Karpas-422 (cell line): ENCODE results near the gene MCM5. TPM values are rescaled to one million over a fixed set of nuclear protein-coding genes. Genes with fewer than 3 reads are reported as not detected.
"Not testable (repeated sequence)": the region's sequence is repeated elsewhere in the genome, so short reads cannot be mapped to it uniquely, and the experiment has no call there.

Source experiments
- DNase-seq: peaks from one replicate; pipeline ENCODE4 v3.0.0-alpha.2; 2015
- H2AFZ ChIP-seq: fragments of 200-600 bp; sonication (generic); 2 replicates; pipeline ENCODE4 v1.6.1; 2014; ENCODE audit warnings: antibody characterized with exemption, low read length, mixed read lengths
- H3K27ac ChIP-seq: fragments of 200-600 bp; sonication (generic); 2 replicates; pipeline ENCODE4 v1.5.1; 2014; ENCODE audit warnings: mild to moderate bottlenecking, low read length, moderate library complexity
- H3K27me3 ChIP-seq: fragments of 200-600 bp; sonication (generic); 2 replicates; pipeline ENCODE4 v1.6.1; 2014; ENCODE audit warnings: low read length, mixed read lengths
- H3K36me3 ChIP-seq: fragments of 200-600 bp; sonication (generic); 2 replicates; pipeline ENCODE4 v1.6.1; 2014; ENCODE audit warnings: low read length, mixed read lengths; ENCODE audit not compliant: insufficient read depth
- H3K4me1 ChIP-seq: fragments of 200-600 bp; sonication (generic); 2 replicates; pipeline ENCODE4 v1.6.1; 2014; ENCODE audit warnings: mild to moderate bottlenecking, low read length, mixed read lengths
- H3K4me2 ChIP-seq: fragments of 200-600 bp; sonication (generic); 2 replicates; pipeline ENCODE4 v1.6.1; 2014; ENCODE audit warnings: low read length, low read depth, mild to moderate bottlenecking; ENCODE audit not compliant: poor library complexity, severe bottlenecking
- H3K4me3 ChIP-seq: fragments of 200-600 bp; sonication (generic); 2 replicates; pipeline ENCODE4 v1.5.1; 2014; ENCODE audit warnings: mild to moderate bottlenecking, antibody characterized with exemption, low read length, mixed read lengths
- H3K79me2 ChIP-seq: fragments of 200-600 bp; sonication (generic); 2 replicates; pipeline ENCODE4 v1.6.1; 2014; ENCODE audit warnings: mild to moderate bottlenecking, low read length, mixed read lengths
- H3K9ac ChIP-seq: fragments of 200-600 bp; sonication (generic); 2 replicates; pipeline ENCODE4 v1.6.0; 2014; ENCODE audit warnings: low read length
- H3K9me2 ChIP-seq: fragments of 200-600 bp; sonication (generic), shearing (Covaris generic); replicated peaks from 2 replicates; pipeline ENCODE4 v1.6.0; 2014; ENCODE audit warnings: mild to moderate bottlenecking, low read length, moderate library complexity; ENCODE audit not compliant: insufficient read depth
- H3K9me3 ChIP-seq: fragments of 300-700, 200-600 bp; sonication (generic); 2 replicates; pipeline ENCODE4 v1.6.1; 2014; ENCODE audit warnings: low read length, mixed read lengths
- H4K20me1 ChIP-seq: fragments of 200-600 bp; sonication (generic); 2 replicates; pipeline ENCODE4 v1.6.1; 2014; ENCODE audit warnings: mild to moderate bottlenecking, antibody characterized with exemption, low read length, low read depth; ENCODE audit not compliant: insufficient read depth
- total RNA-seq: library from RNA; depleted of rRNA; stranded (reverse); fragments of >200 nt; shearing (Covaris generic); gene quantifications from 2 replicates; pipeline ENCODE4 v1.2.3, GENCODE V29; 2014; ENCODE audit warnings: low replicate concordance

The MCM5 gene
- total RNA-seq, 1 experiment from 2014 or later: 83.7 TPM

DNA sequence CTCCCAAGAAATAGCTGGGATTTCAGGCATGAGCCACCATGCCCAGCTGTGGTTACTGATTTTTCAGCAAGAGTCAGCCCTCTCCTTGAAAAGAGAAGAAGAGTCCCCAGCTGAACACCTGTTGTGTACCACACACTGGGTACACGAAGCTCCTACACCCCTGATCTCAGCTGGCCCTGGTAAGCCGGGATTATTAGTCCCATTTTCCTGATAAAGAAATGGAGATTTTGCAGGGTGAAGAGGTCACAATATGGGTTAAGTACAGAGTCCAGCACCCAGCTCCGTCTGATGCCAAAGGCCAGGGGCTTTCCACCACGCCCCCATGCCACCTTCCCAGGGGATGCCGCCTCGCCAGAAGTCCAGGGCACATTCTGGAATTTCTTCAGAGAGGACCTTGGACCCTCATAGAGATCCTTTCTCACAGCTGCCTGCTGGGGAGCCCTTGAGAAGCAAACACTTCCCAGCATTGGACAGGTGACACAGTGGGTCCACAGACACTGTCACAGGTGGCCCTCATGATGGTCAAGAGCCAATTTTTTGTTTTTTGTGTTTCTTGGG lies 38.9 kb upstream of the MCM5 start:
- Histone ChIP-seq H2AFZ (no peak overlapping the region), H3K36me3 (no peaks in the 10 kb centered on the region), H3K4me1 (peaks cover 5% of the 10 kb centered on the region), H3K9me2 (no peaks in the 10 kb centered on the region), H3K9ac (no peak overlapping the region), H3K27ac (no peak overlapping the region), H3K4me3 (no peak overlapping the region), H3K4me2 (no peak overlapping the region), H3K79me2 (no peaks in the 10 kb centered on the region), H3K27me3 (no peaks in the 10 kb centered on the region), H3K9me3 (no peaks in the 10 kb centered on the region), H4K20me1 (no peaks in the 10 kb centered on the region)
- DNase-seq: no peak

DNA sequence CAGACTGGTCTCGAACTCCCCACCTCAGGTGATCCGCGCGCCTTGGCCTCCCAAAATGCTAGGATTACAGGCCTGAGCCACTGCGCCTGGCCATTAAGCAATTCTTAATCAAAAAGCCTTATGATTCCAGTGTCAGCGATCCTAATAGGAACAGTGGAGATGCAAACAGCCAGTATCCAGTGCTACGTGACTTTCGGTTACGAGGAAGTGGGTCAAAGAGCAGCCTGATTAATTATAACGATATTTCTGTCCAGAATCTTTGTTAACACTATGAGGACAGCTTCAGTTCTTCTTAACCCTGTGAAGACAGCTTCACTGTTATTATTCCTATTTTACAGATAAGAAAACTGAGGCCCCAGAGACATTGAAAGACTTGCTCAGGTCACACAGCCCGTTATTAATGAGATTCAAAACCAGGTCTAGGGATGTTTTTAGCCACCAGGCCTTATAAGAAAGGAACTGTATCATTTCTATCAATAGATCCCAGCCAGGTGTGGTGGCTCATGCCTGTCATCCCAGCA lies 36.3 kb upstream of the MCM5 start:
- Histone ChIP-seq H3K27me3 (no peaks in the 10 kb centered on the region), H3K9me2 (no peaks in the 10 kb centered on the region), H2AFZ (no peak overlapping the region), H3K36me3 (no peaks in the 10 kb centered on the region), H4K20me1 (no peaks in the 10 kb centered on the region), H3K4me2 (no peak overlapping the region), H3K27ac (no peak overlapping the region), H3K79me2 (no peaks in the 10 kb centered on the region), H3K9ac (no peak overlapping the region), H3K4me1 (peaks cover 14% of the 10 kb centered on the region), H3K9me3 (no peaks in the 10 kb centered on the region), H3K4me3 (no peak overlapping the region)
- no peak for DNase-seq

DNA sequence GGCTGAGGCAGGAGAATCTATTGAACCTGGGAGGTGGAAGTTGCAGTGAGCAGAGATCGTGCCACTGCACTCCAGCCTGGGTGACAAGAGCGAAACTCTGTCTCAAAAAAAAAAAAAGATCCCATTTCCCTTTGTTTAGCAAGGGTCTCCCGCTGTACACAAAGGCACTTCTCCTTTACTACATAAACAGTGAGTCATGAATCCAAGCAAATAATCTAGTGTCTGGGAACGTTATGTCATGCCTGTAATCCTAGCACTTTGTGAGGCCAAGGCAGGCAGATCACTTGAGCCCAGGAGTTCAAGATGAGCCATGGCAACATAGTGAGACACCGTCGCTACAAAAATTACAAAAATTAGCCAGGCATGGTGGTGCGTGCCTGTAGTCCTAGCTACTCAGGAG lies 35.7 kb upstream of the MCM5 start:
- peaks cover 14% of the 10 kb centered on the region for H3K4me1 ChIP-seq
- not testable (repeated sequence) for H4K20me1 ChIP-seq, H3K9me2 ChIP-seq, H3K4me2 ChIP-seq, H3K27ac ChIP-seq, H3K9ac ChIP-seq, H3K36me3 ChIP-seq, H3K27me3 ChIP-seq, H3K4me3 ChIP-seq, H3K9me3 ChIP-seq, H2AFZ ChIP-seq, H3K79me2 ChIP-seq, DNase-seq

DNA sequence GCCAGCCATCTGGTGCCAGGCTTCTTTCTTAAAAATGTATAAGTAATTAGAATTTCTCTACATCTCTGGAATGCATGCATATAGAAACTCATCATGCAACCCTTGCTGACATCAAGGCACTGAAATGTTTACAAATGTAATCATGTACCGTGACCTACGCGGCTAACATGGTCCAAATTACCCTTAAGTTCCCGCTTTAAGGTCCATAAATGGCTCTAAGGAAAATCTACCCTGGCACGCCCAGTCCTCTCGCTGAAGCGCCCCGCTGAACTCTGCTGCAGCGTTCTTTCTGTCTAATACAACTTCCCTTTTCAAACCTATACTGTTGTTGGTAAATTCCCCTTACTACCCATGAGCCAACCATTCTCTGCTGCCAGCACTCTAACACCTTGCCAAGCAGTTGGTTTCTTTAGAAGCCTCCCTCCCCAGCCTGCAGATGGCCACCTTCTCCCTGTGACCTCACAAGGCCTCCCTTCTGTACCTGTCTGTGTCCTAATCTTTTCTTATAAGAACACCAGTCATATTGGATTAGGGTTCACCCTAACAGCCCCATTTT lies 32.5 kb upstream of the MCM5 start:
- Histone ChIP-seq H3K4me1 (peaks cover 14% of the 10 kb centered on the region), H3K9me3 (no peaks in the 10 kb centered on the region), H3K9me2 (no peaks in the 10 kb centered on the region), H2AFZ (peak overlapping the region; percentile 1; the same call in 1 of the 2 replicates), H3K4me2 (no peak overlapping the region), H3K79me2 (no peaks in the 10 kb centered on the region), H3K27ac (no peak overlapping the region), H4K20me1 (no peaks in the 10 kb centered on the region), H3K4me3 (no peak overlapping the region), H3K36me3 (no peaks in the 10 kb centered on the region), H3K27me3 (no peaks in the 10 kb centered on the region), H3K9ac (no peak overlapping the region)
- DNase-seq: peak; percentile 64

- Histone ChIP-seq H3K4me2 (no peak overlapping the region), H2AFZ (no peak overlapping the region), H3K27me3 (no peaks in the 10 kb centered on the region), H3K27ac (no peak overlapping the region), H3K9ac (no peak overlapping the region), H3K36me3 (no peaks in the 10 kb centered on the region), H4K20me1 (no peaks in the 10 kb centered on the region), H3K9me3 (no peaks in the 10 kb centered on the region), H3K79me2 (no peaks in the 10 kb centered on the region), H3K4me1 (peaks cover 14% of the 10 kb centered on the region), H3K4me3 (no peak overlapping the region), H3K9me2 (no peaks in the 10 kb centered on the region)
- DNase-seq: no peak
Measured at GRCh38 chr22:35368386-35368785, 31.6 kb upstream of the MCM5 start.

GRCh38 chr22:35369996-35370395 lies 29.9 kb upstream of the MCM5 start:
- Histone ChIP-seq H3K4me2 (no peak overlapping the region), H3K9ac (no peak overlapping the region), H2AFZ (no peak overlapping the region), H3K27ac (no peak overlapping the region), H3K9me3 (no peaks in the 10 kb centered on the region), H4K20me1 (no peaks in the 10 kb centered on the region), H3K4me3 (no peak overlapping the region), H3K27me3 (no peaks in the 10 kb centered on the region), H3K4me1 (peaks cover 14% of the 10 kb centered on the region), H3K9me2 (no peaks in the 10 kb centered on the region), H3K79me2 (no peaks in the 10 kb centered on the region), H3K36me3 (no peaks in the 10 kb centered on the region)
- DNase-seq: no peak

- Histone ChIP-seq H3K27me3 (no peaks in the 10 kb centered on the region), H3K27ac (no peak overlapping the region), H3K9me2 (no peaks in the 10 kb centered on the region), H3K9me3 (no peaks in the 10 kb centered on the region), H4K20me1 (no peaks in the 10 kb centered on the region), H3K36me3 (no peaks in the 10 kb centered on the region), H3K4me3 (no peak overlapping the region), H3K4me1 (peaks cover 31% of the 10 kb centered on the region), H3K9ac (no peak overlapping the region), H2AFZ (no peak overlapping the region), H3K79me2 (no peaks in the 10 kb centered on the region), H3K4me2 (no peak overlapping the region)
- DNase-seq: no peak
Measured at GRCh38 chr22:35373781-35374180, 26.2 kb upstream of the MCM5 start.

GRCh38 chr22:35375031-35375430 lies 24.9 kb upstream of the MCM5 start:
- Histone ChIP-seq H3K79me2 (no peaks in the 10 kb centered on the region), H3K4me3 (no peak overlapping the region), H3K27ac (no peak overlapping the region), H3K4me1 (peaks cover 37% of the 10 kb centered on the region), H3K4me2 (no peak overlapping the region), H3K27me3 (no peaks in the 10 kb centered on the region), H4K20me1 (no peaks in the 10 kb centered on the region), H3K9ac (no peak overlapping the region), H3K36me3 (no peaks in the 10 kb centered on the region), H3K9me2 (no peaks in the 10 kb centered on the region), H2AFZ (0 out of 2 replicates have a peak overlapping the region, but pooled peaks have one; percentile 28), H3K9me3 (no peaks in the 10 kb centered on the region)
- DNase-seq: no peak
